Muscle of arm (tissue), 14 donors: ENCODE results near the gene SLC6A5. TPM values are rescaled to one million over a fixed set of nuclear protein-coding genes. Genes with fewer than 3 reads are reported as not detected.
"Not testable (repeated sequence)": the region's sequence is repeated elsewhere in the genome, so short reads cannot be mapped to it uniquely, and the experiment has no call there.

ENCODE experiments used
- DNase-seq: peaks from one replicate; pipeline ENCODE4 v3.0.0-alpha.2; 2013
- long read RNA-seq, 11 donors: transcript quantifications; one replicate each; lab custom pipeline, GENCODE V29; 2026
- polyA plus RNA-seq, 12 donors: library from polyadenylated mRNA; unstranded; fragments of 120-200 nt; gene quantifications; one replicate each; pipeline ENCODE4 v1.2.1, GENCODE V29; 2013; ENCODE audit not compliant: insufficient read length in 12 of 12

The SLC6A5 gene
- polyA plus RNA-seq = under 1 TPM in 1 of 12 donors, not detected in 11; 0.03 TPM
- long read RNA-seq, donor 1 = 0 reads
- long read RNA-seq, donor 2 = 0 reads
- long read RNA-seq, donor 3 = 0 reads
- long read RNA-seq, donor 4 = 0 reads
- long read RNA-seq, donor 5 = 0 reads
- long read RNA-seq, donor 6 = 0 reads
- long read RNA-seq, donor 7 = 0 reads
- long read RNA-seq, donor 8 = 0 reads
- long read RNA-seq, donor 9 = 0 reads
- long read RNA-seq, donor 10 = 0 reads
- long read RNA-seq, donor 11 = 0 reads

DNA sequence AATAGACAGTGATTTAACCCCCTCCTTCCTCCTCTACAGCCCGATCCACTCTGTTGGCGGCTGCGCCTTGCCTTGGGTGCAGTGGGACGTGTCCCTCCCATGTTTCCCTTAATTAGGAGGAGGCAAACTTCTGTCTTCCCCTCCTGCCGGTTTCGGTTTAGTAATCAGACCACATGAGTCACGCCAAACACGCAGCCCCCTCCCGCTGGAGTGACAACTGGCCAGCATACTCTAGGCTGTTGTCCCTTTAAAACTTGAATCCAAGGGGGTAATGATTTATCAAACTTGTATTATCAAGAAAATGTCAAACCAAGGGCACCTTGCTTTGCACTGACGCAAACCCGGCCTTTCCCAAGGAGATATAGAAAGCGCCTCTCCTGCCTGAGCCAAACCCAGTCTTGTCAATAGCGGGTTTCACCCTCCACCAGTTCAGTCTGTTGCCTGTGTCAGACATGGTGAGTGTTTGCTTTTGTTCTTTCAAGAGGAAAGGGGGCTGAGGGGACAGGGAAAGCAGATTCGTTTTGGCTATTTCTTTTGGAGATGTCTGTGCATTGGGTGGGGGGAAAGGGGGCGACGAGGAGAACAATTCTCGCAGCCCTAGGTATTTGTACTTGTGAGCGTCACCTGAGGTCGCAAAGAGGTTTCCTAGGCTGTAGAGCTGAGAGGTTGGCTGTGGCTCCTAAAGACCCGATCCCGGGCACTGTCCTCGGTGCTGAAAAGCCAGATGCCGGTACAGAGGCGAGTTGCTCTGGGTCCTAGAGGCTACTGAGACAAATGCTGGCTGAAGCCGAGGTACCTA, at the start of gene SLC6A5:
Gene SLC6A5 (plus strand): TSS at position 388 of the 799 bp plus-strand sequence. CDS start 65 bp downstream, at position 453.
- peak; percentile 50 for DNase-seq

DNA sequence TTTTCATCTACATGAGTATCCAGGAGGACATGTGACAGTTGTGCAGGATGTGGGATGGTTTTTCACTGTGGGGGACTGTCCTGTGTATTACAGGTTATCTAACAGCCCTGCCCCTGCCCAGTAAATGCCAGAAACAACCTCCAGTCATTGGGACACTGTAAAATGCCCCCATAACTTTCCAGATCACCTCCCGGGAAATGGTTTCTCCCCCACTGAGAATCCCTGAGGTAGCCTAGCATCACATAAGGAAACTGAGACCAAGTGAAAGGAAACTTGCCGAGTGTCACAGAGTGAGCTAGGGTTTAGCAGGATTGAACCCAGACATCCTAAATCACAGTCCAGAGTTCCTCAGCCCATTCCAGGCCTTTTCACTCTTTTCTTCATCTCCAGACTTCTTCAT, 48.3 kb upstream of the SLC6A5 start:
- no peak for DNase-seq

GRCh38 chr11:20555783-20556182, 43.6 kb upstream of the SLC6A5 start:
- DNase-seq = no peak

DNA sequence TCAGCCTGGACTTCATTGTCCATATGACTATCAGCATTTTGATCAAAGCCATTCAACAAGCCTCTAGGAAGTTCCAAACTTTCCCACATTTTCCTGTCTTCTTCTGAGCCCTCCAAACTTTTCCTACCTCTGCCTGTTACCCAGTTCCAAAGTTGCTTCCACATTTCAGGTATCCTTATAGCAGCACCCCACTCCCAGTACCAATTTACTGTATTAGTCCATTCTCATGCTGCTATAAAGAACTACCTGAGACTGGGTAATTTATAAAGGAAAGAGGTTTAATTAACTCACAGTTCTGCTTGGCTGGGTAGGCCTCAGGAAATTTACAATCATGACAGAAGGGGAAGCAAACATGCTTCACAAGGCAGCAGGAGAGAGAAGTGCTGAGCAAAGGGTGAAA, 43.0 kb upstream of the SLC6A5 start:
- DNase-seq = not testable (repeated sequence)

DNA sequence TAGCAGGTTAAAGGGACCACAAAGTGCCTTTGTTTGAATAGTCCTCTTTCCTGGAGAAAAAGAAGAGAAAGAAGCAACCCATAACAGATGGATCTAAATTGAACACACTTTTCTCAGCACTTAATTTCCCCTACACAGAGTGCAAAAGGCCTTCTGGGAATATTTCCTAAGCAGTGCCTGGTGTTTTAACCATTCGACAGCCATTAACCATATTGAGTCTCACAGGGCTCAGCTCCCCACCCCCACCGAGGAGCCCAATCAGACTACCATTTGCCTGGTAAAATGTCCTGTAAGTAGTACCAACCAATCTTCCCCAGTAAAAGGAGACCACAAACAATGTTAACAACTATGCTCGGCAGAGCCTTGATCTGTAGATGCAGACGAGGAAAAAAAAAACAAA, 40.7 kb upstream of the SLC6A5 start:
- DNase-seq = no peak

DNA sequence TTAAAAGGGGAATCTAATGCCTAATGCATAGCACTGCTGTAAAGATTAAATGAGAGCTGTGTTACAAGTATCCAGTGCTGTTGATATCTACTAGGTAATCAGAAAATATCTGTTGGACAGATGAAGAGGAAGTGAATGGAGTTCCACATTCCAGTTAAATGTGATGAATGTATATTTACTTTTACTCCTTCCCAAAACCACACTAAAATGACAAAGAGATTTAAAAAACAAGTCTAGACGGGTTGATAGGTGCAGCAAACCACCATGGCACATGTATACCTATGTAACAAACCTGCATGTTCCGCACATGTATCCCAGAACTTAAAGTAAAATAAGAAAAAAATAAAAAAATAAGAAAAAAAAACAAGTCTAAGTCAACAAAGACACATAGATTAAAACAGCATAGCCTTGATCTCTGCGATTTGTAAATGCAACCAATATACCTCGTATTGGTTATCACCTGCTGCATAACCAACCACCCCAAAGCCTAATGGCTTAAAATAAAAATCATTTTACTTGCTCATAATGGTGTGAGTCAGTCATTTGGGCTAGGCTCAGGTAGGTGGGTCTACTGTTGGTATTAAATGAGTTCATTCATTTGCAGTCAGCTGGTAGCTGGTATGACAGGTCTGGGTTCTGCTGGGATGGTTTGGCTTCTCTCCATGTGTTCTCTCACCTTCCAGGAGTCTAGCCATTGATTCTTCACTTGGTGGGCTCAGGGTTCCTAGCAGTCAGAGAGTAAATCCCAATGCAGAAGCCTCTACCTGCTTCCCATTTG, 39.7 kb upstream of the SLC6A5 start:
- DNase-seq = no peak

GRCh38 chr11:20561915-20562314, 37.5 kb upstream of the SLC6A5 start:
- DNase-seq = no peak

DNA sequence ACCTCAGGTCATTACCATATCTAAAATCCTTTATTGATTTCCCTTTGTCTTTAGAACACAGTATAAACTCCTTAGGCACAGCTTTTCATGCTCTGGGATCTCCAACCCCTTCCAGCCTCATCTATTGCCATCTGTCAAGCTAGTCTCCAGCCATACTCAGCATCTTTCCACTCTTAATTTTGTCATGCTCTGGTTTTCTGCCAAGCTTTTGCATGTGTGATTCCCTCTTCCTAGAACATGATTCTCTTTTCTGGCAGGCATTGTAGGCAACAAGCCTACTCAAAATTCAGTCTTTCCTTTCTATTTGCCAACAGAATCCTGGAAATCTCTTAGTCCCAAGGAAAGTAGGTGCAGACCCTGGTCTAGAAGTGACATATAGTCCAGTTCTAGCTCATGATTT, 35.5 kb upstream of the SLC6A5 start:
- peak; percentile 4 for DNase-seq

GRCh38 chr11:20564846-20565635, 34.4 kb upstream of the SLC6A5 start:
- DNase-seq = no peak

- not testable (repeated sequence) for DNase-seq
Measured at GRCh38 chr11:20566115-20566514, 33.3 kb upstream of the SLC6A5 start.

DNA sequence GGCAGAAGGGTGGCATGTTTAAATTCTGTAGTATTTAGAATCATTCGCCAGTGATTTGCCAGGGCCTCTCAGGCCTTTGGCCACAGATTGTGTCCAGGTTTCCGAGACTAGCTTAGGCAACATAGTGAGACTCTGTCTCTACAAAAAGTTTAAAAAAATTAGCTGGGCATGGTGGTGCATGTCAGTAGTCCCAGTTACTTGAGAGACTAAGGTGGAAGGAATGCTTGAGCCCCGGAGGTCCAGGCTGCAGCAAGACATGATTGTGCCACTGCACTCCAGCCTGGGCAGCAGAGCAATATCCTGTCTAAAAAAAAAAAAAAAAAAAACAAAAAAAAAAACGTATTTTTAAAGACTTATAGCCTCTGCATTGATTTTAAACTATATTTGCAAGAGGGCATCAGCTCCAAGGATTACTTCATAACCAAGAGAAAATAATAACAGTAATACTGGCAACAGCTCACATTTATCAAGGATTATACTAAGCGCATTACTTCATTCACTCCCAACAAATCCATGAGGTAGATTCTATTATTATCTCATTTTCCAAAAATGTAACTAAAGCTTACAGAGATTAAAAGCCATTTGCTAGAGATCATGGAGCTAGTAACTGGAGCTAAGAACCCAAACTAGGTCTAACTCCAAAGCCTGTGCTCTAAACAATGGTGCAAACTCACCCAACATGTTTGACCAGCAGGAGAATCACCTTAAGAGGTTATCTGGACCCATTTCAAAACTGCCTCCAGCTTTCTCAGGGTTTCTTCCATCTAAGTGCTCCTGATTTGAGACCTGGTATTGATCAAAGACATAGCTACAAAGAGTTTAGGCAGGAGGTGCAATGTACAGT, 32.6 kb upstream of the SLC6A5 start:
- DNase-seq = no peak

DNA sequence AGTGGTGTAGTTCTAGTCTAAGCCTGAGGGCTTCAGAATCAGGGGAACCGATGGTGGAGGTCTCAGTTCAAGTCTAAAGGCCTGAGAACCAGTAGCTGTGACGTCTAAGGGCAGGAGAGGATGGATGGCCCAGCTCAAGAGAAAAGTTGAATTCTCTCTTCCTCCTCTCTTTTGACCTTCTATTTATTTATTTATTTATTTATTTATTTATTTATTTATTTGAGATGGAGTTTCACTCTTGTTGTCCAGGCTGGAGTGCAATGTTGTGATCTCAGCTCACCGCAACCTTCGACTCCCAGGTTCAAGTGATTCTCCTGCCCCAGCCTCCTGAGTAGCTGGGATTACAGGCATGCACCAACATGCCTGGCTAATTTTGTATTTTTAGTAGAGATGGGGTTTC, 19.7 kb upstream of the SLC6A5 start:
- not testable (repeated sequence) for DNase-seq

DNA sequence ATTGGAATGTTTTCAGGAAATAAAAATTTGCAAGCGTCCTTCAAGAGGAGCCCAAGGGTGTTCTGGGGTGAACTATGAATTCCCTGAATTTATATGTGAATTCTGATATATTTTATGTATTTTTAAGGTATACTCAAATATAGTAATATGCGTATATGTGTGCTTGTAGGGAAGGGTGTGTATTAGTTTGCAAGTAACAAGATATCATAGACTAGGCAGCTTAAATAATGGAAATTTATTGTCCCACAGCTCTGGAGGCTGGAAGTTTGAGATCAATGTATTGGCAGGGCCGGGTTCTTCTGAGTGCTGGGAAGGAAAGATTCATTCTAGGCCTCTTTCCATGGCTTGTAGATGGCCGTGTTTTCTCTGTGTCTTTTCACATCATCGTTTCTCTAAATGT, 16.2 kb upstream of the SLC6A5 start:
- no peak for DNase-seq

- no peak for DNase-seq
Measured at GRCh38 chr11:20584093-20584774, 15.2 kb upstream of the SLC6A5 start.

- DNase-seq = no peak
Measured at GRCh38 chr11:20589796-20590195, 9.6 kb upstream of the SLC6A5 start.

- DNase-seq = no peak
Measured at GRCh38 chr11:20590381-20590780, 9.0 kb upstream of the SLC6A5 start.

DNA sequence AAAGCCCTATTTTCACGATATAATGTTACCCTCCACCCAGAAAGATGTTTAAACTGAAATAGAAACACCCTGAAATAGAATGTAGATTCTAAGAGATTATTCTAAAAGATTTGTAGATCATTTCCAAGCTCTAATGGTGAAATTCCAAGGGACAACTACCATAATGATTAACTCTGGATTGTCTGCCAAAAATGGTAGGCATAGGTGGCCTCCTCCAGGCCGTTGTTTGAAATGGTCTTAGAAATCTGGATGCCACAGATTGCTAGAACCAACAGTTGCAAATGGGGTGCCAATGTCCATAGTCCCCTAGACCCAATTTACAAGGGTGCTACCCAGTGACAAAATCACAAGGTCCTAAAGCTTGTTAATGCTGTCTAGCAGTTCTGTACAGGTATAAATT, 6.7 kb upstream of the SLC6A5 start:
- no peak for DNase-seq

DNA sequence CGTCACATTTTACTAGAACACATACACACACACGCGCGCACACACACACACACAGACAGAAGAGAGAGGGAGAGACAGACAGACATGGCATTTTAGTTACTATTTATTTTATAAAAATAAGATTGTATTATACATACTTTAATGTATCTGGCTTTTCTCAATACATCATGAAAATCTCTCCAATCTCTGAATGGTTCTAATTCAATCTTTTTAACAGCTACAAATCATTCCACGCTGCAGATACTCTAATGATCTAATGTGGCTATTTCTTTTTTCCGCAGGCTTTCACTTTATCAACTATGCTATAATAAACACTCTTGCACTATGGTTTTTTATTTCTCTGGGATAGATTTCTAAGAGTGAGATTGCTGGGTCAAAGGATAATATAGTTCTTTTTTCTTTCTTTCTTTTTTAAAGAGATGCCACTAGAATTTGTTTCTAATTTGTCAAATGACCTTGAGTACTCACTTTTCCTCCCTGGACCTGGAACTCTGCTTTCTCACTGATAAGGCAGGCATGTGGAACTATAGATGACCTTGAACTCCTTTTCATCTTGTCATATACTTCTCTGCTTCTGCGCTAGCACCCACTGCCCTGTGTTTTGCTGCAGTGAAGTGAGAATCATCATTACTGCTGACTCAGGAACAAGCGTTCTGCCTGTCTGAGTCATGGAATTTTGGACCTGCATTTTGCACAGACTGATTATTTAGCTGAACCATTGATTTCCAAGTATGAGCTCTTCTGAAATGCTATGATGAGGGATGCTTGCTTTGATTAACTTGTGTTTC, 4.9 kb upstream of the SLC6A5 start:
- no peak for DNase-seq

- no peak for DNase-seq
Measured at GRCh38 chr11:20595101-20595500, 4.3 kb upstream of the SLC6A5 start.
